Activated naive CD4-positive, alpha-beta T cell treated with anti-CD3 and anti-CD28 coated beads for 36 hours (primary cell): ENCODE measurements around the gene SIPA1L2. TPM values are rescaled to one million over a fixed set of nuclear protein-coding genes. Genes with fewer than 3 reads are reported as not detected.

Experiments used
- CTCF ChIA-PET: fragments of 350-600 bp; sonication (Branson Sonifier 250); formaldehyde crosslinking; loops from one replicate; lab custom pipeline; 2021; ENCODE audit warnings: antibody characterized with exemption; lab: Charles Lee
- DNase-seq: peaks from one replicate; pipeline ENCODE4 v3.0.0-alpha.2; 2020
- H3K27ac Mint-ChIP-seq: one replicate; pipeline ENCODE4 v1.8.0; 2021; ENCODE audit warnings: mild to moderate bottlenecking, mixed read lengths
- H3K27me3 Mint-ChIP-seq: one replicate; pipeline ENCODE4 v1.8.0; 2021; ENCODE audit warnings: low read depth, mixed read lengths
- H3K36me3 Mint-ChIP-seq: one replicate; pipeline ENCODE4 v1.8.0; 2021; ENCODE audit warnings: low read depth, mixed read lengths
- H3K4me1 Mint-ChIP-seq: one replicate; pipeline ENCODE4 v1.8.0; 2021; ENCODE audit warnings: low read depth, mixed read lengths
- H3K4me3 Mint-ChIP-seq: one replicate; pipeline ENCODE4 v1.8.0; 2021; ENCODE audit warnings: mild to moderate bottlenecking, moderate library complexity, mixed read lengths
- H3K9me3 Mint-ChIP-seq: one replicate; pipeline ENCODE4 v1.8.0; 2021; ENCODE audit warnings: mixed read lengths
- intact Hi-C: fragments of 100-400 bp; cut with micrococcal nuclease; formaldehyde crosslinking; loops from one replicate; pipeline ENCODE4 v1.15.1; 2023
- total RNA-seq, 2 experiments: library from RNA; stranded (reverse); gene quantifications; one replicate each; pipeline ENCODE4 v1.2.3, GENCODE V29; 2021

Gene SIPA1L2, protein sequence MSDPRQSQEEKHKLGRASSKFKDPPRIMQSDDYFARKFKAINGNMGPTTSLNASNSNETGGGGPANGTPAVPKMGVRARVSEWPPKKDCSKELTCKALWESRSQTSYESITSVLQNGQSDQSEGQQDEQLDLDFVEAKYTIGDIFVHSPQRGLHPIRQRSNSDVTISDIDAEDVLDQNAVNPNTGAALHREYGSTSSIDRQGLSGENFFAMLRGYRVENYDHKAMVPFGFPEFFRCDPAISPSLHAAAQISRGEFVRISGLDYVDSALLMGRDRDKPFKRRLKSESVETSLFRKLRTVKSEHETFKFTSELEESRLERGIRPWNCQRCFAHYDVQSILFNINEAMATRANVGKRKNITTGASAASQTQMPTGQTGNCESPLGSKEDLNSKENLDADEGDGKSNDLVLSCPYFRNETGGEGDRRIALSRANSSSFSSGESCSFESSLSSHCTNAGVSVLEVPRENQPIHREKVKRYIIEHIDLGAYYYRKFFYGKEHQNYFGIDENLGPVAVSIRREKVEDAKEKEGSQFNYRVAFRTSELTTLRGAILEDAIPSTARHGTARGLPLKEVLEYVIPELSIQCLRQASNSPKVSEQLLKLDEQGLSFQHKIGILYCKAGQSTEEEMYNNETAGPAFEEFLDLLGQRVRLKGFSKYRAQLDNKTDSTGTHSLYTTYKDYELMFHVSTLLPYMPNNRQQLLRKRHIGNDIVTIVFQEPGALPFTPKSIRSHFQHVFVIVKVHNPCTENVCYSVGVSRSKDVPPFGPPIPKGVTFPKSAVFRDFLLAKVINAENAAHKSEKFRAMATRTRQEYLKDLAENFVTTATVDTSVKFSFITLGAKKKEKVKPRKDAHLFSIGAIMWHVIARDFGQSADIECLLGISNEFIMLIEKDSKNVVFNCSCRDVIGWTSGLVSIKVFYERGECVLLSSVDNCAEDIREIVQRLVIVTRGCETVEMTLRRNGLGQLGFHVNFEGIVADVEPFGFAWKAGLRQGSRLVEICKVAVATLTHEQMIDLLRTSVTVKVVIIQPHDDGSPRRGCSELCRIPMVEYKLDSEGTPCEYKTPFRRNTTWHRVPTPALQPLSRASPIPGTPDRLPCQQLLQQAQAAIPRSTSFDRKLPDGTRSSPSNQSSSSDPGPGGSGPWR (N-terminal part only)
- 1 to 10 TPM; 2.1 to 2.6 TPM for total RNA-seq

DNA sequence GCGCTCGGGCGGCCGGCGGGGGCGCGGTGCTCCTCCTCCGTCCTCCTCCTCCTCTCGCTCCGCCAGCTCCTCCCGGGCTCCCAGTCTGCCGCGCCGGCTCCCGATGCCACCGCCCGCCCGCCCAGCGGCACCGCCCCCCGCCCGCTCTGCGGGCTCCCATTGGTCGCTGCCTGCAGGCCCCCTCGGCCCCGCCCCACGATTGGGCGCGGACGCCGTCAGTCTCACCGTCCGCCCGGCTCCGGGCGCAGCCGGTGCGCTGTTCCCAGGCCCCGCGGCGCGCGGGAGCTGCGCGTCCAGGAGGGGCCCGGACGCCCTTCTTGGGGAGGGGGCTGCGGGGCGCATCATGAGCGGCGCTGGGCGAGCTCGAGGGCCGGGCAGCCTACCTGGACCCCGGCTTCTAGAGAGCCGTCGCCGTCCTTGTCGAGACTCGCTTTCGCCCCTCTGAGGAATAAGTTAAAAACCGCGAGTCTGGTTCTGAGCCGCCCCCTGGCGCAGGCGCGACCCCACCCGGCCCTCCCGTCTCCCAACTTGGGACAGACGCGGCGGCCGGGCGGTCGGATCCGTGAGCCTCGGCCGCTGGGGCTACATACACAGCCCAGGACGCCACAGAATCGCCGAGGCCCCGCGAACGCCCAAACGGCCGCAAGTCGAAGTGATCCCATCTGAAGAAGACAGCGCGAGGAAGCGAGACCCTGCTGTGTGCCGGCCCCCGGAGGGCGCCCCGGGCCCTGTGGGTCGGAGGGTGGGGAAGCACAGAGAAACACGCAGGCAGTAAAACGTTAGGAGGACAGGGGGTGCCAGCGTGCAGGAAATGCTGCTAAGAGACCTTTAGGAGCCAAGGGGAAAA lies at the start of gene SIPA1L2:
TSS of gene SIPA1L2 (minus strand) at position 87 of the 847 bp plus-strand sequence. CDS start 114,794 bp downstream, outside the sequence.
- Mint-ChIP-seq H3K36me3 (no peaks in the 10 kb centered on the region), H3K4me1 (peaks cover 27% of the 10 kb centered on the region), H3K27me3 (peaks cover 13% of the 10 kb centered on the region), H3K4me3 (peak within 1 kb of the TSS; percentile 79), H3K27ac (no peak within 1 kb of the TSS), H3K9me3 (no peaks in the 10 kb centered on the region)
- CTCF ChIA-PET, result no interaction called here
- intact Hi-C loops, result loop anchor here (2.0 to 5.0 kb wide), 6 partner anchors 165 to 713 kb away; partner anchors contain the start of genes MAP10, NTPCR and PCNX2
- peak; percentile 84 for DNase-seq

DNA sequence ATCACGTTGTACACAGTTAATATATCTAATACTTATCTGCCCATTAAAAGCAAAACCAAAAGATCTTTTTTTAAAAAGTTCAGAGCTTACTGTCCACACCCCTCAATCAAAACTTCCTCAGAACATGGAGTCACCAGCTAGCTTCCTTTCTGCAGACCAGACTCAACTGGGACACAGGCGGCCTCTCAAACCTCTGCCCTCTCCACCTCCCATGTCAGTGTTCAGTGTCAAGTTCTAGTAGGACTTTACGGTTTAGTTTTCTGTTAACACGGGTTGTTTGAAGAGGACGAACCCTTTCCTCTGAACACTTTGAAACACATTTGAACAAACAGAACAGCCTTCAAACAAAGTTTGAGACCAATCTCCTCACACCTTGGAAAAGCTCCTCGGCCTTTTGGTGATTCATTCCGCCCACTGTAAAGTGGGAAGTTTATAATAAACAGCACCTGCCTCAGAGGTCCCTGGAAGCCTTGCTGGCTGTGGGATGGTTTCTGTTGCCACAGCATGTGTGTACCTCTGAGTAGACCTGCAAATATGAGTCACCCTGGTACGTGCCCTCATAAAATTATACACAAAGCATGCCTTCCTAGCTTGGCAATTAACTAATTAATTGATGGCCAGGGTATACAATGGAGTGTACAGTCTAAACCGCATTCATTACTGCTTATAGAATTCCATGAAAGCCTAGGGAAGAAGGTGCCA lies 48.4 kb upstream of the SIPA1L2 start:
- DNase-seq, result no peak
- Mint-ChIP-seq H3K27ac (no peak overlapping the region), H3K27me3 (no peaks in the 10 kb centered on the region), H3K4me3 (no peak overlapping the region), H3K4me1 (no peaks in the 10 kb centered on the region), H3K36me3 (no peaks in the 10 kb centered on the region), H3K9me3 (no peaks in the 10 kb centered on the region)
- CTCF ChIA-PET, result no interaction called here
- intact Hi-C loops, result no loop called here

DNA sequence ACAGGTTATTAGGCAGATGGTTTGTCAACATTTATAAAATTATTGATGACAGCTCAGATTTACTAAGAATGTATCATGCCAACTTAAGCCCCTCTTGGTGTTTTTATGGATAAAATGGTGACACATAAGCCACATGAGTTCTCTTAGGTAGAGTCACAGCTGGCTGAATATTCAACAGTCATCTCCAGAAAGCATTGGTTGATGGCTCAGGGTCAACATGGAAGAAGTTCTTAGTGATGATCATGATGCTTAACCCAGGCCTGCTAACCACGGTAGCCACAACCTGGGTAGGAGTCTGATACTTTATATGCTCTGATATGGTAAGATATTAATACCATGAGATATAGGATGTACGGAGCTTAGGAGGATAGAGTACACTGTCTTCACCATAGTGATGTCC lies 46.4 kb upstream of the SIPA1L2 start:
- Mint-ChIP-seq H3K9me3 (no peaks in the 10 kb centered on the region), H3K4me3 (no peak overlapping the region), H3K4me1 (no peaks in the 10 kb centered on the region), H3K27ac (no peak overlapping the region), H3K27me3 (peaks cover 2% of the 10 kb centered on the region), H3K36me3 (no peaks in the 10 kb centered on the region)
- intact Hi-C loops, result no loop called here
- CTCF ChIA-PET, result no interaction called here
- no peak for DNase-seq

DNA sequence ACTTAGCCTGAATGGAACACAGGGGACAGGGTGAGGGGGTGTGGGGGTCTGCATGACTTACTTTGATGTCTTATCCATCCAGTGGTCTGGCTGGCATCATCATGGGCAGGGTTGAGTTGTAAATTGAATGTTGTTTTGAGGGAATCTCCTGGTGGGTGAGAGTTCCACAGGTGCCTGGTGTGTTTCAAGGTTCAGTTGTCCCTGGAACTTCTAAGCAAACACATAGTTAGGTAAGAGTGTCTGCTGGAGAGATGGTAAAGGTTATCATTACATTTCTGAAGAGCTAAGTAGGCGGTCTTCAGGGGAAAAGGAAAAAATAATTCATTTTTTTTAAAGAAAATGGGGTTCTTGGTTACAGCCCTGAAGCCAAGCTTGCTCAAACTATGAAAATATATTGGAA lies 46.0 kb upstream of the SIPA1L2 start:
- H3K27me3 Mint-ChIP-seq, result peaks cover 5% of the 10 kb centered on the region
- no peak overlapping the region for H3K4me3 Mint-ChIP-seq
- CTCF ChIA-PET, result no interaction called here
- no peaks in the 10 kb centered on the region for H3K4me1 Mint-ChIP-seq
- no peak overlapping the region for H3K27ac Mint-ChIP-seq
- DNase-seq, result no peak
- H3K36me3 Mint-ChIP-seq, result no peaks in the 10 kb centered on the region
- intact Hi-C loops, result no loop called here
- no peaks in the 10 kb centered on the region for H3K9me3 Mint-ChIP-seq

DNA sequence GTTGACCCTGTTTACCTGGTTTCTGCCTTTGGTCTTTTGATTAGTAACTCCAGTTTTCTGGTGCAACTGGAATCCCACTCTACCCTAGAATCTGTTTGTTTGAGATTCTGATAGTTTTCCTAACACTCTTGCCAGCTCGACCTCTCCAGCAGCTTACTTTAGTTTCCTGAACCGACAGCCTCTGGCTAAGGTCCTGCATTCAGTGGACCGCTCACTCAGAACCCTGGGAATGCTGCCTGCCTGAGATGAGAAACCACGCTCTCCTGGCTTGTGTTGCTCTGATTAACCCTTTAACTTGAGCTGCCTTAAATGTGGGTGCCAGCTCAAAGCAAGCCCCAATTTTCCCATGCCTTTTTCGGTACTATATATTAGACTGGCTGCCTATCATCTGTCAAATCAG lies 45.3 kb upstream of the SIPA1L2 start:
- no peaks in the 10 kb centered on the region for H3K4me1 Mint-ChIP-seq
- no peak overlapping the region for H3K4me3 Mint-ChIP-seq
- no peak overlapping the region for H3K27ac Mint-ChIP-seq
- no peaks in the 10 kb centered on the region for H3K36me3 Mint-ChIP-seq
- CTCF ChIA-PET, result no interaction called here
- no peaks in the 10 kb centered on the region for H3K9me3 Mint-ChIP-seq
- intact Hi-C loops, result no loop called here
- H3K27me3 Mint-ChIP-seq, result peaks cover 5% of the 10 kb centered on the region
- DNase-seq, result no peak

DNA sequence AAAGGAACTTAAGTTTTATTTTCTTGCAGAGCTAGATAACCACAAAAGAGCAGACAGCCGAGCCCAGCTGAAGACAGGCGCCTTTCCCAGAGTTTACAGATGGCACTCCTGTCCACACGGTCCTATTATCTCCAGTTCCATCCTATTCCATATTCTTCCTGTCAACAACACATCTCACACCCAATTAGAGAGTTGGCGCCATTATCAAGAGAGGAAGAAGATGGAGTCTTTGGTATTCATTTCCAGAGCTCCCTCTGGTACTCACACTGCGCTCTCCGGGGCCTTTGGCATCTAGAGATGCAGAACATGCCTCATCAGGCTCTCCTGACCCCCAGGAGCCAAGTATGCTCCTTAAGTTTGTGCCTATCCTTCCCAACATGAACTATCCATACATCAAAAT lies 43.3 kb upstream of the SIPA1L2 start:
- no peaks in the 10 kb centered on the region for H3K36me3 Mint-ChIP-seq
- DNase-seq, result no peak
- H3K4me3 Mint-ChIP-seq, result no peak overlapping the region
- CTCF ChIA-PET, result no interaction called here
- H3K27ac Mint-ChIP-seq, result no peak overlapping the region
- H3K4me1 Mint-ChIP-seq, result no peaks in the 10 kb centered on the region
- no peaks in the 10 kb centered on the region for H3K9me3 Mint-ChIP-seq
- peaks cover 5% of the 10 kb centered on the region for H3K27me3 Mint-ChIP-seq
- intact Hi-C loops, result no loop called here

DNA sequence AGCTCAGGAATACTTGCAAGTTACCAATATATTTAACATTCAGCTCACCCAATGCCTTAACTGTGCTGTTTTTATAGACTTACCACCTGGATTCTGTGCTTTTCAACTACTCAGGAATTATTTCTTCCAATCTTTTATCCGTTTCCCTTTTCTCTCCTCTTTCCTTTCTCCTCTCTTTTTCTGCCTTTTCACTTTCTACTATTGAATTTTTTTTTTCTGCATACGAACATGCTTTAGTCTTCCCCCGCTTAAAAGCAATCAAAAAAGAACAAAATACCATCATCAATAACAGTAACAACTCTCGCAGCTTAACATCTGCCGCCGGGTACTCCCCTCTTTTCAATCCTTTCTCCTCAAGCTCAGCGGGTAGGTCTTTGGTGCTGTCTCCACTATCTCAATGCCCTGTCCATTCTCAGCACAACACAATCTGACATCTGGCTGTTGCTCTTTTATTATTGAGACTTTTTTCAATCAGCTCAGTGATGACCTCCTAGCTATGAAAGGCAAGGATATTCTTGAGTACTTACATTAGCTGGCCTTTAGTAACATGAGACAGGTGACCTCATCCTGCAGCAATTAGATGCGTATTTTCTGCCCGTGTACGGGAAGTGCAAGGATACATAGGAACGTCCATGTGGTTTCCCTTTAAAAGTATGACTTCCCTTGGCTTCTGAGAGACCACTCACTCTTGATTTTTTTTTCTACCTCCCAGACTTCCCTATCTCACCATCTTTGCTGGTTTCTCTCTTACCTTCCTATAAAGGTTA lies 40.2 kb upstream of the SIPA1L2 start:
- intact Hi-C loops, result no loop called here
- no peak overlapping the region for H3K4me3 Mint-ChIP-seq
- H3K9me3 Mint-ChIP-seq, result no peaks in the 10 kb centered on the region
- H3K27me3 Mint-ChIP-seq, result peaks cover 5% of the 10 kb centered on the region
- H3K4me1 Mint-ChIP-seq, result peaks cover 10% of the 10 kb centered on the region
- CTCF ChIA-PET, result no interaction called here
- H3K27ac Mint-ChIP-seq, result no peak overlapping the region
- no peaks in the 10 kb centered on the region for H3K36me3 Mint-ChIP-seq
- DNase-seq, result no peak

DNA sequence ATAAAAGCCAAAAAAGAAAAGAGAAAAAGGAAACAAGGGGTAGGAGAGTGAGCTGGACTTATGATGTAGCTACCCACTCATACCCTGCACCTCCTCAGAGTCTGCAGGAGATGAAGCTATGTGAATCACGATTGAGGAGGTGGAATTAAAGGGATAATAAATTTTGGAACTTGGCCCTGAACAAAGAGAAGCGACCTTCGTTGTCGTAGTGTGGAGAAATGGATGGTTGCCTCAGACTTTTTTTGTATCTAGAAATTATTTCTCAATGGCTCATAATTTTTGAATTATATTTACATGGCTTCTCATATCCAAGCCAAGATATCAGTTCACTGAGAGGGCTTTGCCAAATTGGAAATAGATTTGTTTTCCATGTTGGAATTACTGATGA lies 37.8 kb upstream of the SIPA1L2 start:
- intact Hi-C loops, result no loop called here
- peaks cover 5% of the 10 kb centered on the region for H3K27me3 Mint-ChIP-seq
- no peaks in the 10 kb centered on the region for H3K36me3 Mint-ChIP-seq
- CTCF ChIA-PET, result no interaction called here
- H3K27ac Mint-ChIP-seq, result no peak overlapping the region
- peaks cover 10% of the 10 kb centered on the region for H3K4me1 Mint-ChIP-seq
- no peak for DNase-seq
- H3K9me3 Mint-ChIP-seq, result no peaks in the 10 kb centered on the region
- H3K4me3 Mint-ChIP-seq, result no peak overlapping the region

DNA sequence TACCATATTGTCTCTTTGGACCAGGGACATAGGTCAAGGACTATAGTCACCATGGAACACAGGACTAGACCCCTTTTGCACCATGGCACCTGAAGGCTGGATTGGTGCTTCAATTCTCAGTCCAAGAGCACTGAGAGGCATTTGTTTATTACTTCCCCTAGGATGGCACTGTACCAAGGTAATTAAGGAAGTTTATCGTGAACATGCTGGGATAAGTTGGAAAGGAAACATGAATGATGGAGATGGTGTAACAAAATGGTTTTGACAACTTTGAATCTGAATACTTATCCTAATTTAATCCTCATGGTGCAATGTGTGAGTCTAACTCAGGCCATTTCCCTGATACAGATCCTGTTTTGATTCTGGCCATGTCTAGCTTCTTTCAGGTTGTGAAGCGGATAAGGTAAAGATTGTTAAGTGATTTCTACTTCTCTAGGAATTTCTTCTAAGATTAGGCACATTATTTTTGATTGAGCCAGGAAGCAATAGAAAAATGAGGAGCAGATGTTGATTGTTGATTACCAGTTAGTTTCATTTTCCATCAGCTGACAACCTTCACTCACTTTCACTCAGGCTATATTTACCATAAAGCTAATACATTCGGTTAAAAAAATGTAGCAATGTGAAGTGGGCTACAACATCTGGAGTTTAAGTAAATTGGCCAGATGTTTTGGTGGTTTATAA lies 37.3 kb upstream of the SIPA1L2 start:
- CTCF ChIA-PET, result no interaction called here
- H3K27ac Mint-ChIP-seq, result no peak overlapping the region
- peaks cover 3% of the 10 kb centered on the region for H3K27me3 Mint-ChIP-seq
- no peaks in the 10 kb centered on the region for H3K36me3 Mint-ChIP-seq
- no peak overlapping the region for H3K4me3 Mint-ChIP-seq
- peaks cover 10% of the 10 kb centered on the region for H3K4me1 Mint-ChIP-seq
- DNase-seq, result no peak
- H3K9me3 Mint-ChIP-seq, result no peaks in the 10 kb centered on the region
- intact Hi-C loops, result no loop called here

DNA sequence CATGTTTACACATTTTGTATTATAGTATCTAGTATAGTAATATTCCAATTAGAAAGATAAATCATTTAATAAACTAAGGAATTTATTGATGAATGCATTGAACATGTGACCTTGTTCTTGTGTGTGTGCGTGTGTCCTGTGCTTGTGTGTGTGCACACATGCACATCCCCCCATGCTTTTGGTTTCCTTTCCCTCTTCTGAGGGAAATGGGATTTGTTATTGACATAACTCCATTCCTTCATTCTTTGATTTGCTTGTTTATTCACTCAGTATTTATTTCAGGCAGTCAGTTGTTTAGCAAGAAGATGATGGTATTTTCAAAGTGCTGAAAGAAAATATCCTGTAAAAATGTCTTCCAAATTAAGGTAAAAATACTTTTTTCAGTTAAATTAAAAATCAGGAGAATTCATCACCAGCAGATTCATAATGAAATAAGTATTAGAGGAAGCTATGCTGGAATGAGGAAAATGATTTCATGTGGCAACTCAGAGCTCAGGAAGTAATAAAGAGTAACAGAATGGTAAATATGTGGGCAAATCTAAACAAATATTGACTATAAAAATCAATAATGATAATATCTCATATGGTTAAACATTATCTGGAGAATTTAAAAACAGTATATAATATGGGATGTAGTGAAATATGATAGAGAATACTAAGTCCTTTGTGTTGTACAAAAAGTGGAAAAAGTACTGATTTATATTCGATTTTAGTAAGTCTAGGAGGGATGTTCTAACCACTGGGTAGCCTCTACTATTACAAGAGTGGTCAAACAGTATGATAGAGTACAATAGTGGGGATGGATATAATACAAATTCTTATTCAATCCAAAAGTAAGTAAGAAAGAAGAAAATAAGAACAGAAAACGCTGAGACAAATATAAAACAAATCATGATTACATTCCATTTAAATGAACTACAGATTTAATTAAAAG lies 35.2 kb upstream of the SIPA1L2 start:
- Mint-ChIP-seq H3K36me3 (no peaks in the 10 kb centered on the region), H3K9me3 (no peaks in the 10 kb centered on the region), H3K4me1 (peaks cover 10% of the 10 kb centered on the region), H3K27ac (no peak overlapping the region), H3K4me3 (no peak overlapping the region), H3K27me3 (peaks cover 2% of the 10 kb centered on the region)
- DNase-seq, result no peak
- intact Hi-C loops, result no loop called here
- CTCF ChIA-PET, result no interaction called here
